Hindlimb muscle (tissue), 1 donor: Measurements from ENCODE around the gene ONECUT1. TPM values are rescaled to one million over a fixed set of nuclear protein-coding genes. Genes with fewer than 3 reads are reported as not detected.
A peak's percentile ranks its signal among the peaks of the same experiment; 100 is the strongest.

ENCODE experiments used
- DNase-seq: peaks from one replicate; pipeline ENCODE4 v3.0.0-alpha.2; 2013
- polyA plus RNA-seq: library from polyadenylated mRNA; unstranded; fragments of 120-200 nt; gene quantifications from one replicate; pipeline ENCODE4 v1.2.1, GENCODE V29; 2013; ENCODE audit not compliant: insufficient read length

ONECUT1 gene
- polyA plus RNA-seq, 1 donor: not detected

GRCh38 chr15:52780172-52780980 is 9.8 kb downstream of the ONECUT1 start:
- peak; percentile 67 for DNase-seq

- DNase-seq: no peak
Measured at GRCh38 chr15:52778457-52778856, 11.7 kb downstream of the ONECUT1 start.

- DNase-seq: no peak
Measured at GRCh38 chr15:52772766-52773165, 17.4 kb downstream of the ONECUT1 start.

- no peak for DNase-seq
Measured at GRCh38 chr15:52765785-52766184, 24.4 kb downstream of the ONECUT1 start.

- no peak for DNase-seq
Measured at GRCh38 chr15:52764731-52765130, 25.4 kb downstream of the ONECUT1 start.

- DNase-seq: no peak
Measured at GRCh38 chr15:52762621-52763020, 27.5 kb downstream of the ONECUT1 start.

- no peak for DNase-seq
Measured at GRCh38 chr15:52760562-52760961, 29.6 kb downstream of the ONECUT1 start.

- no peak for DNase-seq
Measured at GRCh38 chr15:52759969-52760368, 30.2 kb downstream of the ONECUT1 start.

GRCh38 chr15:52757496-52757895 is 32.6 kb downstream of the ONECUT1 start:
- no peak for DNase-seq

GRCh38 chr15:52751522-52751921 is 38.6 kb downstream of the ONECUT1 start:
- no peak for DNase-seq

GRCh38 chr15:52749258-52749657 is 40.9 kb downstream of the ONECUT1 start:
- no peak for DNase-seq

GRCh38 chr15:52746162-52746757 is 43.9 kb downstream of the ONECUT1 start:
- DNase-seq: no peak

- no peak for DNase-seq
Measured at GRCh38 chr15:52745326-52746161, 44.6 kb downstream of the ONECUT1 start.

- DNase-seq: no peak
Measured at GRCh38 chr15:52738311-52738710, 51.8 kb downstream of the ONECUT1 start.

GRCh38 chr15:52737720-52738119 is 52.4 kb downstream of the ONECUT1 start:
- no peak for DNase-seq

GRCh38 chr15:52735231-52736089 is 54.7 kb downstream of the ONECUT1 start:
- DNase-seq: peak; percentile 45

GRCh38 chr15:52734329-52734728 is 55.8 kb downstream of the ONECUT1 start:
- no peak for DNase-seq

- DNase-seq: no peak
Measured at GRCh38 chr15:52733696-52734255, 56.4 kb downstream of the ONECUT1 start.

GRCh38 chr15:52733088-52733487 is 57.0 kb downstream of the ONECUT1 start:
- no peak for DNase-seq

- no peak for DNase-seq
Measured at GRCh38 chr15:52732551-52732950, 57.6 kb downstream of the ONECUT1 start.

GRCh38 chr15:52731732-52732470 is 58.2 kb downstream of the ONECUT1 start:
- no peak for DNase-seq
